Muscle of arm (tissue), 12 donors: ENCODE measurements around the gene MXRA8. TPM values are rescaled to one million over a fixed set of nuclear protein-coding genes. Genes with fewer than 3 reads are reported as not detected.
"Not testable (repeated sequence)": the region's sequence is repeated elsewhere in the genome, so short reads cannot be mapped to it uniquely, and the experiment has no call there.

Source experiments
- DNase-seq: peaks from one replicate; pipeline ENCODE4 v3.0.0-alpha.2; 2013
- polyA plus RNA-seq, 12 donors: library from polyadenylated mRNA; unstranded; fragments of 120-200 nt; gene quantifications; one replicate each; pipeline ENCODE4 v1.2.1, GENCODE V29; 2013; ENCODE audit not compliant: insufficient read length in 12 of 12

MXRA8 gene
- polyA plus RNA-seq, 12 donors, result 48.9 to 192 (median 66.7) TPM; not detected in 1

- no peak for DNase-seq
These were observed 39.6 kb upstream of the MXRA8 start for GRCh38 chr1:1397839-1398523.

DNA sequence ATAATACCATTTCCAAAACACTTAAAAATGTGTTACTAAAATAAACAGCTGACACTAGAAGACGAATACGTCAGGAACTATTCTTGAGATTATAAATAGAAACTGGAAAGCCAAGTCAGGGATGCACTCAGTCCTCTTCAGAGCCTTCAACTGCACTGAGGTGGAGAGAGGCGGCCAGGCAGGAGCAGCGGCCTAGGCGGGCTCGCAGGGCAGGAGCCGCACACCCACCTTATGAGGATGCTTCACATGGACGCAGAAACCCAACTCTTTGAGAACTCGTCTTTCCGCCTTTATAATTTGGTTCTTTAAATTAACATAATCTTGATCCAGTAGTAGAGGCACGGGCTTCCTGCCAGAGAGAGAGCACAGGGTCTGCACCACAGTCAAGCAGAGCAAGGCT lies 36.8 kb upstream of the MXRA8 start:
- no peak for DNase-seq

DNA sequence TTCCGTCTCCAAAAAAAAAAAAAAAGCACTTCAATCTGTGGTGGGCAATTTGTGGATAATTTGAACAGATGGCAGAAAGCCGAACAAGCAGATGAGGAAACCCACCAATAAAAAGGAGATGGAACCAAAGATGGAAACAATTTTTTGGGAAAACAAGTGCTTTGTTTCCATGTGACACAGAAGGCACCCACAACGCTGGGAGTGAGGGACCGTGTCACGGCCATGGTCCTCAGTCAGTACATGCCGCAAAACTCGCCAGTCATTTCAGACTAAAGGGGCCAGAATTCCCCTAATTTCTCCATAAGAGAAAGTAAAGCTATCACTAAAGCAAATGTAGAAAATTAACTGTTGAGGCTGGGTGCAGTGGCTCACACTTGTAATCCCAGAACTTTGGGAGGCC lies 35.8 kb upstream of the MXRA8 start:
- DNase-seq, result no peak

DNA sequence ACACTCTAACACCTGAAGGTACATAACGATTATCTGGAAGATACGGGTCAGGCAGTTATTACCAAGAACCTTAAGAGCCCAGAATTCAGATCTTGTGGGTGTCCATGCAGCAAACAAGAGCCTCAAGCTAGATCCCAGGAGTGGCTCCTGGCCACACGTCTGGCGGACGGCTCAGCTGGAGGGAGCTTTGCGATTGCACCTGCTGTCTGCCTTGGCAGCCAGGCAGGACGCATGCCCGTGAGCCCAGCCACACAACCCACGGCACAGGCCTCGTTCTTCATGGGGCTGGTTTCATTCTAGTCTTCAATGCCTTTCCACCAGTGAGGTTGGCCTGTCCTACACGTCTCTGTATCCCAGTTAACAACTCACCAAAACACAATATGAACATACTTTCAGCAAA lies 35.1 kb upstream of the MXRA8 start:
- no peak for DNase-seq

DNA sequence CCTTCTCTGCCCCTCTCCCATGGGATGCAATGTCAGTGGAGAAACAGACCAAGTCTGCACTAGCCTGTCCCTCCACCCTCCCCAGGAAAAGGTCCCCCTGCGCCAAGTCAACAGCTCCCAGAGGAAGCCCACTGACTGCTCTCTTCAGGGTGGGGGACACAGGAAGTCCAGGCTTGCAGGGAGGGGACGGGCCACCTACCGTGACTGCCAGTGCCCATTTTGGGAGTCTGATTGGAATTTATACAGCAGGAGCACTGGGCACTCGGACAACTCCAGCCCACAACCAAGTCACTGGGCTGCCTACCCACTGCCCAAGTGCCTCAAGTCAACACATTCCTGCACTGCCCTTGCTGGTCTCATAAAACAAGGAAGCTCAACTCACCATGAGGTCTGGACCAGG lies 34.7 kb upstream of the MXRA8 start:
- no peak for DNase-seq

- DNase-seq, result no peak
These were observed 32.9 kb upstream of the MXRA8 start for GRCh38 chr1:1391225-1391624.

DNA sequence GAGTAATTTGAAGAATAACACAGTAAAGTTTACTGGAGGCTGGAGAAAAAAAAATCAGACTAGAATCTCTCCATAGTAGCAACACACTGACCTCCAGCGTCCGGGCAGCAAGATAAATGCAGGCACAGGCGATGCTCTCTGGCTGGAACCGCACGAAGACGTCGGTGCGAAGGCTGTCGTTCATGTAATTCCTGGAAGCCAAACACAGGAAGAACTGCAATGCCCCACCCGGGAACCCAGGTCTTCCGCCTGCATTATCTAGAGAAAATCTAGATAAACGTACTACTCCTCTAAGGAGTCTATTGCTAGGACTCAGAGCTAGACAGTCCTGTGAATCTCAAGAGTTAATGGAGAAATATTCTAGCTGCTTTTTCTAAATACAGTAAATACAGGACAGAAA lies 32.3 kb upstream of the MXRA8 start:
- DNase-seq, result no peak

DNA sequence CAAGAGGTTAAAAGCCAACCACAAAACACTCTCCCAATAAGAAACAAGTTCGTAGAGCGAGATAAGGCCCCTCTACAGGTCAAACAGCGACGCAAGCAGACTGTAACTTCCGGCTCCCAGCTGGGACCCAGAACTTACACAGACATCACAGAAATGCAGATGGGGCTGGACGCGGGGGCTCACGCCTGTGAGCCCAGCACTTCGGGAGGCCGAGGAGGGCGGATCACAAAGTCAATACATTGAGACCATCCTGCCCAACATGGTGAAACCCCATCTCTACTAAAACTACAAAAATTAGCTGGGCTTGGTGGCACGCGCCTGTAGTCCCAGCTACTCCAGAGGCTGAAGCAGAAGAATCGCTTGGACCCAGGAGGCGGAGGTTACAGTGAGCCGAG lies 29.7 kb upstream of the MXRA8 start:
- no peak for DNase-seq

DNA sequence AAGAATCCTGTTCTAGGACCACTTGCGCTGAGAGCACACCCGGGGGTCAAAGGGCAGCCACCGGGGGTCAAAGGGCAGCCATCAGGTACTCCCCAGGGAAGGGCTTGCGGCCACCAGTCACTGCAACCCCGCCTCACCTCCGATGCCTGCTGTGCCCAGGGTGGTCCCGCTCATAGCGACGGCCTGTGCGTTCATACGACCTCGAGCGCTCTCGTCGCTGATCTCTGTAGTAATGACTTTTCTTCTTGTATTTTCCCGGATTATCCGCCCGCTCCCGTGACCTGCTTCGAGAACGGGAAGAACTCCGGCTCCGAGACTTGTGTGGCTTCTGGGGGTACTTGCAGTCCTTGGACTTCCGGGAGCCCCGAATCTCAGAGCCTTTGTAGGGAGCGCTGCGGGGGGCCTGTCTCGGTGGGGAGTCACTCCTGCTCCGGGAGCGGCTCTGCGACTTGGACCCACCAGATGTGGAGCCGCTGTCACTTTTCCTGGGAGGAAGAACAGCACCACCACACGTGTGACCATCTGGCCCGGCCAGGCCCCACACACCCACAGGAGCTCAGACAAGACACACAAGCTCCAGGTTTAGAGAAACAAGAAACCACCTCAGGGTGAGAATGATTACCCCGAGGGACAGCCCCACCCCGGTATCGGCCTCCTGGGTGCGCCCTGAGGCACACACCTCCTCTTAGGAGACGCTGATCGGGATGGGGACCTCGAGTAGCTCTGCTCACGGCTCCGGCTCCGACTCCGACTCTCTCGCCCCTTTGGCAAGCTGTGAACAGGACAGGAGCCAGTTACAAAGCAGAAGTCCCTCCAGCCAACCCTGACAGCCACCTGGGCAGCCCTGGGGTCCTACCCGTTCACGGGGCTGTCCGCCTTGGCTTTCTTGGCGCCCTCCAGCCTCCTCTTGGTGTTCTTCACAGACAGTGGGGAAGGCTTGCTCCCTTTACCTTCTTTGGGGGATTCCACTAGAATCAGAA lies 29.0 kb upstream of the MXRA8 start:
- DNase-seq, result no peak

DNA sequence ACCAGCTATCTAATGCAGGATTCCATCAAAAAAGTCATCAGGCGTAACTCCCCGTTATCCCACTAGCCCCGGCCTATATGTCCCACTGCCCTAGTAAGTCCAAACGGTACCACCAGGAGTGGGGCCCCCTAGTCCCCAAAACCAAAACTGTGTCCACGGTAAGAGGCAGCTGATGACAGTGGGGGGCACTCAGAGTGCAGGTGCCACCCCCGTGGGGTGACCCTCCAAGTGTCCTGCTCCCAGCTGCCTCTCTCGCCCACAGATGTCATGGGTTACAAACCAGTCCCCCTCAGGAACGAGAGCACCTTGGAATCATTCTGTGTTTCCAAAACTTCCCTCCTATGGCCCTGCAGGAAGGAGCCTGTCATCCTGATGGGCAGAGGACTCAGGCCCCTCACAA lies 27.6 kb upstream of the MXRA8 start:
- no peak for DNase-seq

DNA sequence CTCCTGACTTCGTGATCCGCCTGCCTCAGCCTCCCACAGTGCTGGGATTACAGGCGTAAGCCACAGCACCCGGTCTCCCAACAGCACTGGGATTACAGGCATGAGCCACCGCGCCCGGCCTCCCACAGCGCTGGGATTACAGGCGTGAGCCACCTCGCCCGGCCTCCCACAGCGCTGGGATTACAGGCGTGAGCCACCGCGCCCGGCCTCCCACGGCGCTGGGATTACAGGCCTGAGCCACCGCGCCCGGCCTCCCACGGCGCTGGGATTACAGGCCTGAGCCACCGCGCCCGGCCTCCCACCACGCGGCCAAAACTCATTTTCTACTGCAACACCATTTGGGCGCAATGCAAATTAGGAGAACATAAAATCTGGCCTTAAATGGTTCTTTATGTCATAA lies 27.0 kb upstream of the MXRA8 start:
- DNase-seq, result not testable (repeated sequence)

GRCh38 chr1:1381294-1381693 lies 22.9 kb upstream of the MXRA8 start:
- no peak for DNase-seq

DNA sequence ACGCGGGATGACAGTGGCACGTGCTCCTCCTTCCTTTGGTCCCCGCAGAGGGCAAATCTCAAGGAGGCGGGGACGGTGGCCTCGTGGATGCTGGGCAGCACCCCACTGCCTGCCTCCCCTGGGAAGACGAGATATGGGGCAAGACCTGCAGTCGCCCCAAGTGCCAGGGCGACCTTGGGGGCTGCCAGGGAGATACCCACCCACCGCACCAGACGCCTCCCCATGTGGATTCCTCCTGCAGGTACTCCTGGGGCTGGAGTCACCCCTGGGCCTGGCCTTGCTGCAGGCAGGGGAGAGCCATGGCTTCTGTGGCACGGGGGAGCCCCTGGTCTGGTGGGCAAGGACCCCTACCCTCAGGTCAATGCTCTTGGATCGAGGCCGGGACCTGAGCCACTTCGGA lies 22.5 kb upstream of the MXRA8 start:
- no peak for DNase-seq

DNA sequence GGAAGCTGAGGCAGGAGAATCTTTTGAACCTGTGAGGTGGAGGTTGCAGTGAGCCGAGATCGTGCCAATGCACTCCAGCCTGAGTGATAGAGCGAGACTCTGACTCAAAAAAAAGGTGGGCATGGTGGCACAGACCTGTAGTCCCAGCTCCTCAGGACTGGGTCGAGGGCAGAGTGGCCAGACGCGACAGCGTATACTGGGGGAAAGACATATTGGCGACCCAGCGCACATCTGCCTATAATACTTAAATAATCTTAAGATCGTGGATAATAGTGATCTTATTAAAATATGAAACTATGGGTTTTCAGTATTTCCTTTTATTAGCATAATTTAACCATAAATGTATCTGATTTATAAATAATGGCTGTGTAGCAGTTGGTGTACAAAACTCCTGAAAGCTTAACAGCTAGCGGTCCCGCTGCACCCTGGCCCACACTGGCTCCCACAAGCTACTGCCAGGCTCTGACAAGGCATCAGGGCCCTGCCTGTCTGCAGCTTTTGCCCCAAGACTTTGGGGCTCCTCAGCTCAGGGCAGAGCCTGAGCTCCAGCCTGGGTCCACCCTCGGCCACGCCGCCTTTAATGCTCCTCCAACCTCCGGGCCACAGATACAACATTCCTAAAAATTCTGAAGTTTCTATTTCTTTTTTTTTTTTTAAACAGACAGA lies 19.3 kb upstream of the MXRA8 start:
- DNase-seq, result no peak

DNA sequence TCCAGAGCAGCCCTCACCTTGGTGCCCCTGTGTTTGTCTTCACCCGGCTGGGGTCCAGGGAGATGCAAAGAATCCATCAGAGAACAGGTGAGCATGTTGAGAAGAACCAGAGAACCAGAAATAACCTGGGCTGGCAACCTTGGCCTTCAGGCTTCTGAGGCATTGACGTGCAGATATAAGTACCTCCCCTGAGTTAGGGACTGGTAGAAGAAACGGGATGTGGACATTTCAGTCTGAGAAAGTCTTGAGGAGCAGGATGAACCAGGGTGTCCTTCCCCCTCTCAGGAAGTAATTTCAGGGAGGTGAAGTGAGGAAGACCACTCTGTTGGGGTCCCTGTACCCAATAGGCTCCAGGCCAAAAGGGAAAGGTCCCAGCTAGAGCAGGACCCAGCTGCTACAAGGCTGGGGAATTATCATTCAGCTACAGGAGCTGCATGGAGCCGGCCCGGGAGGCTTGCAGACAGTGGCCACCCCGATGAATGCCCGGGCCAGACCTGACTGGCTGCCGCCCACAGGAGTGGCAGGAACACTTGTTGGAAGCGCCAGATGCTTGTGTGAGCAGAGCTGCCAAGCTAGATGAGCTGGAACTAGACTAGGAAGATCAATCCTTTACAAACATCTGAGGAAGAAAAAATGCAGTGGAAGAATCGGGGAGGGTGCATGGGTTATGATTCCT lies 18.3 kb upstream of the MXRA8 start:
- DNase-seq, result no peak

DNA sequence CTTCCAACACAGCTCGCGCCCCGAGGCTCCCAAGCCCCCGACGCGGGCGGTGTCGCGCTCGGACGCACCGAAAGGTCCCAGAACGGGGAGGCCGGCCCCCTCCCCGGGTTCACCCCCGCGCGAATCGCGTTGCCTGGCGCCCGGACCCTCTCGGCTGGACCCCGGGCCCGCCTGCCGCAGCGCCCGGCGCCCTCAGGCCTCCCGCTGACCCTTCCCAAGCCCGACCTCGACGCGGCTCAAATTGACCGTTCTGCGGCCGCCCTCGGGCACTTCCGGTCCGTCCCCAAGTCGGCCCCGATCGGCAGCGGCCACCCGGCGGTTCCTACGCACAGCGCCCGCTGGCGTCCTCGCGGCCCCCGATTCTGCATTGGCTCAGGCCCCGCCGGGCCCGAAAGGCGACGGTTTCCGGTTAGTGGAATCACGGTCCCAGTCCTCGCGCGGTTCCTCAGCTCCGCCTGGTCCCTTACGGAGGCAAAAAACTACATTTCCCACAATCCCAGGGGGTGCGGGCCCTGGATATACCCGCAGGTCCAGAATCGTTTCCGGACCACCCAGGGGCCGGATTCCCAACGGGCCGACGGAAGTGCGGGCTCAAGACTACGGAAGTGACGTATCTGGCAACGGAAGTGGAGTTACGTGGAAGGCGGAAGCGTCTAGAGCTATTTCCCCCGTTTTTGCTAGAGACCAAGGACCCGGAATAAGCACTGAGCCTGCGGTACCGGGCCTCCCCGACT lies 16.7 kb upstream of the MXRA8 start, which contains the start of gene AURKAIP1:
Gene AURKAIP1 (minus strand): TSS at position 279 of the 734 bp plus-strand sequence. CDS start 451 bp downstream, outside the sequence.
- peak; percentile 100 for DNase-seq

GRCh38 chr1:1374589-1374928 lies 16.2 kb upstream of the MXRA8 start:
- DNase-seq, result no peak

- no peak for DNase-seq
These were observed 15.6 kb upstream of the MXRA8 start for GRCh38 chr1:1373815-1374588.

GRCh38 chr1:1373051-1373814 lies 14.9 kb upstream of the MXRA8 start:
- no peak for DNase-seq
